IMR-90 (cell line): Measurements from ENCODE around the gene CEP295NL. TPM values are rescaled to one million over a fixed set of nuclear protein-coding genes. Genes with fewer than 3 reads are reported as not detected.
A peak's percentile ranks its signal among the peaks of the same experiment; 100 is the strongest.

Experiments used
- ATAC-seq: fragments of 200-7000 bp; cut with Tn5 transposase; 2 replicates; pipeline ENCODE4 v1.9.1; 2020; ENCODE audit warnings: low read depth, mild to moderate bottlenecking, moderate library complexity
- BruUV-seq: library from RNA; stranded (reverse); fragments of 400-500 nt; replicated peaks from 2 replicates; lab custom pipeline; 2021; lab: Mats Ljungman, UMichigan
- CTCF ChIA-PET: fragments of 300-600 bp; formaldehyde crosslinking; extraction: SDS; loops from one replicate; lab custom pipeline; 2021; ENCODE audit warnings: antibody characterized with exemption; lab: Yijun Ruan, JAX
- POLR2A ChIA-PET: fragments of 300-600 bp; sonication (Branson Sonifier 250); formaldehyde crosslinking; loops from one replicate; lab custom pipeline; 2022; ENCODE audit warnings: antibody characterized with exemption; ENCODE audit not compliant: unreplicated experiment; lab: Charles Lee
- DNase-seq: peaks from one replicate; pipeline ENCODE4 v3.0.0; 2013
- H2AFZ ChIP-seq: replicated peaks from 2 replicates; pipeline ENCODE3; 2013; ENCODE audit warnings: low read length, mild to moderate bottlenecking; ENCODE audit not compliant: poor library complexity
- H2AK5ac ChIP-seq: 2 replicates; pipeline ENCODE4 v1.6.1; 2013; ENCODE audit warnings: low read depth, low read length, inconsistent platforms
- H2AK9ac ChIP-seq: replicated peaks from 2 replicates; pipeline ENCODE3; 2013; ENCODE audit warnings: mild to moderate bottlenecking, low read depth, low read length, moderate library complexity; ENCODE audit not compliant: poor library complexity
- H2BK120ac ChIP-seq: 2 replicates; pipeline ENCODE4 v1.6.1; 2013; ENCODE audit warnings: low read depth, low read length, inconsistent platforms
- H2BK15ac ChIP-seq: 3 replicates; pipeline ENCODE4 v1.6.1; 2013; ENCODE audit warnings: low read depth, low read length, inconsistent platforms
- H2BK20ac ChIP-seq: 2 replicates; pipeline ENCODE4 v1.6.1; 2013; ENCODE audit warnings: low read depth, mild to moderate bottlenecking, inconsistent platforms, low read length, moderate library complexity
- H2BK5ac ChIP-seq: 2 replicates; pipeline ENCODE4 v1.6.1; 2013; ENCODE audit warnings: mild to moderate bottlenecking, low read depth, low read length, inconsistent platforms; ENCODE audit not compliant: poor library complexity, severe bottlenecking
- H3K14ac ChIP-seq: replicated peaks from 2 replicates; pipeline ENCODE4 v1.6.1; 2013; ENCODE audit warnings: low read depth, low read length, inconsistent platforms
- H3K18ac ChIP-seq: 2 replicates; pipeline ENCODE4 v1.6.1; 2013; ENCODE audit warnings: low read depth, low read length, control low read depth
- H3K23ac ChIP-seq: 2 replicates; pipeline ENCODE4 v1.6.1; 2013; ENCODE audit warnings: low read depth, low read length, inconsistent platforms
- H3K27ac ChIP-seq: 2 replicates; pipeline ENCODE4 v1.5.1; 2013; ENCODE audit warnings: mild to moderate bottlenecking, control low read depth, low read length; ENCODE audit not compliant: insufficient read depth
- H3K27me3 ChIP-seq: 2 replicates; pipeline ENCODE4 v1.6.1; 2013; ENCODE audit warnings: low read length; ENCODE audit not compliant: control insufficient read depth, insufficient read depth
- H3K36me3 ChIP-seq: 2 replicates; pipeline ENCODE4 v1.6.1; 2013; ENCODE audit warnings: low read length, mixed read lengths; ENCODE audit not compliant: control insufficient read depth, insufficient read depth
- H3K4ac ChIP-seq: 2 replicates; pipeline ENCODE4 v1.6.1; 2013; ENCODE audit warnings: low read depth, low read length, inconsistent platforms
- H3K4me1 ChIP-seq: 2 replicates; pipeline ENCODE4 v1.6.1; 2013; ENCODE audit warnings: low read length, mixed read lengths; ENCODE audit not compliant: control insufficient read depth, insufficient read depth
- H3K4me2 ChIP-seq: 2 replicates; pipeline ENCODE4 v1.6.1; 2013; ENCODE audit warnings: low read depth, mild to moderate bottlenecking, control low read depth, low read length, moderate library complexity
- H3K4me3 ChIP-seq: 2 replicates; pipeline ENCODE4 v1.5.1; 2013; ENCODE audit warnings: low read depth, mild to moderate bottlenecking, control low read depth, low read length, moderate library complexity; ENCODE audit not compliant: insufficient read depth
- H3K56ac ChIP-seq: 2 replicates; pipeline ENCODE4 v1.6.1; 2013; ENCODE audit warnings: low read length, inconsistent platforms; ENCODE audit not compliant: insufficient read depth; ENCODE audit errors: extremely low read depth
- H3K79me1 ChIP-seq, 2 experiments: 2 replicates each; pipeline ENCODE4 v1.6.1; 2013; ENCODE audit warnings: low read length in 2 of 2, inconsistent platforms in 1 of 2, low read depth in 1 of 2
- H3K9ac ChIP-seq: 2 replicates; pipeline ENCODE4 v1.6.1; 2013; ENCODE audit warnings: low read depth, low read length, control low read depth
- H3K9me1 ChIP-seq: 2 replicates; pipeline ENCODE4 v1.6.1; 2013; ENCODE audit warnings: low read length, inconsistent platforms; ENCODE audit not compliant: insufficient read depth
- H3K9me3 ChIP-seq: 2 replicates; pipeline ENCODE4 v1.6.1; 2013; ENCODE audit warnings: low read length; ENCODE audit not compliant: control insufficient read depth, insufficient read depth
- H4K20me1 ChIP-seq: 2 replicates; pipeline ENCODE4 v1.6.1; 2013; ENCODE audit warnings: low read length, inconsistent platforms; ENCODE audit not compliant: insufficient read depth
- H4K5ac ChIP-seq: 2 replicates; pipeline ENCODE4 v1.6.1; 2013; ENCODE audit warnings: mild to moderate bottlenecking, low read depth, low read length, control low read depth
- H4K8ac ChIP-seq, 2 experiments: 2 replicates each; pipeline ENCODE4 v1.6.1; 2013; ENCODE audit warnings: low read depth in 2 of 2, low read length in 2 of 2, control low read depth in 1 of 2, inconsistent platforms in 1 of 2
- H4K91ac ChIP-seq: 2 replicates; pipeline ENCODE4 v1.6.1; 2013; ENCODE audit warnings: low read depth, low read length, inconsistent platforms; ENCODE audit not compliant: insufficient read depth
- BHLHE40 ChIP-seq: fragments of 150-350 bp; IDR thresholded peaks from 2 replicates; pipeline ENCODE4 v1.6.1; 2016; ENCODE audit warnings: mild to moderate bottlenecking, low read depth, low read length
- CEBPB ChIP-seq: IDR thresholded peaks from 2 replicates; pipeline ENCODE4 v1.6.1; 2012; ENCODE audit warnings: low read depth, low read length, improper control_type of control experiment
- ELK1 ChIP-seq: fragments of 150-350 bp; IDR thresholded peaks from 2 replicates; pipeline ENCODE4 v1.6.1; 2016; ENCODE audit warnings: low read depth, mild to moderate bottlenecking, low read length, moderate library complexity, borderline replicate concordance
- FOS ChIP-seq: fragments of 150-350 bp; IDR thresholded peaks from 2 replicates; pipeline ENCODE4 v1.6.1; 2016; ENCODE audit warnings: low read depth, low read length
- MAFK ChIP-seq: IDR thresholded peaks from 2 replicates; pipeline ENCODE4 v1.6.1; 2012; ENCODE audit warnings: low read depth, low read length, improper control_type of control experiment
- MAZ ChIP-seq: IDR thresholded peaks from 2 replicates; pipeline ENCODE4 v1.6.1; 2012; ENCODE audit warnings: low read depth, mild to moderate bottlenecking, low read length, improper control_type of control experiment, moderate library complexity, borderline replicate concordance
- NFE2L2 ChIP-seq: fragments of 150-350 bp; IDR thresholded peaks from 2 replicates; pipeline ENCODE4 v1.6.1; 2016; ENCODE audit warnings: low read depth, mild to moderate bottlenecking, low read length
- POLR2A ChIP-seq: IDR thresholded peaks from 2 replicates; pipeline ENCODE4 v1.6.1; 2012; ENCODE audit warnings: mild to moderate bottlenecking, low read depth, low read length
- SMC3 ChIP-seq: fragments of 150-350 bp; IDR thresholded peaks from 2 replicates; pipeline ENCODE4 v1.6.1; 2016; ENCODE audit warnings: low read depth, mild to moderate bottlenecking, antibody characterized with exemption, low read length, moderate library complexity
- WGBS, 2 experiments: methylation state at CpG; one replicate each; pipeline versions ENCODE4 v1.1.5 to v1.1.7; 2013; ENCODE audit warnings: missing lambda C conversion rate in 2 of 2; ENCODE audit not compliant: insufficient read length in 1 of 2; ENCODE audit errors: extremely low coverage in 2 of 2; 5-methylcytosine and 5-hydroxymethylcytosine counted together
- dilution Hi-C: fragments of 300-500 bp; cut with HindIII; formaldehyde crosslinking; loops from one replicate; pipeline ENCODE4 v1.14.3; 2018; ENCODE audit warnings: low sequenced_read_pairs; ENCODE audit not compliant: unreplicated experiment
- in situ Hi-C: fragments of 300-500 bp; cut with MboI; formaldehyde crosslinking; loops from 3 replicates; pipeline ENCODE4 v1.14.3; 2019; ENCODE audit warnings: low sequenced_read_pairs, inconsistent platforms, mixed read lengths
- intact Hi-C: fragments of 100-400 bp; cut with micrococcal nuclease; formaldehyde crosslinking; loops from 2 replicates; pipeline ENCODE4 v1.10.0; 2022
- polyA plus RNA-seq, 3 experiments: library from polyadenylated mRNA; depleted of rRNA; stranded (reverse); fragments of >200 nt; gene quantifications; 2 replicates each; pipeline ENCODE4 v1.2.3, GENCODE V29; 2012; ENCODE audit warnings: low replicate concordance in 1 of 3
- total RNA-seq: library from RNA; depleted of rRNA; stranded (reverse); fragments of >200 nt; gene quantifications from 2 replicates; pipeline ENCODE4 v1.2.3, GENCODE V29; 2012

The CEP295NL gene
- total and polyA plus RNA-seq, 2 of the 4 experiments (the other 2 are of a cell fraction) = 0.31 to 0.72 TPM

DNA sequence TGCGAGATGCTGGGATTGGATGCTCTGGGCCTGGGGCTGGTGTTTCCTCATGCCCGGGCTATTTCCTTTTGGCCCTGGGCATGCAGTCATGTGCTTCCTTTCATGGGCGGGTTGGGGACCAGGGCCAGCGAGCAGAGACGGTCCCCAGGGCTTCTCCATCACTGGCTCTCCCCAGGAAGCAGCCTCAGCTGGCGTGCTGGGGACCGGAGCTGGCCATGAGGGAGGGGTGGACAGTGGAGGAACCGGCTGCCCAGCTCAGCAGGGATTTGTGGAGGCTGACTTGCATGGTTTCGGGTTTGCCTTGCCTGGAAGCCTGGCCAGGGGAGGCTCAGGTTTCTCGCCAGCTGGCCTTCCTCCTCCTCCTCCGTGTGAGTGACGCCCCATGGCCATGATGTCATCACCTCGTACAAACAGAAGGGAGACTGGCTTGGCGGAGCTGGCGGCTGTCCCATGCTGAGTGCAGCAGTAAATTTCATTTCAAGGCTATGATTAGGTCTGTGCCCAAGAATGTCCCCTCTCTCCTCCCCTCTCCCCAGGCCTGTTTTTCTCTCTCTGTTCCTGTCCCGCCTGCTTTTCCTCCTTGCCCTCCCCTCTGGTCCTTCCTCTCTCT is 31.1 kb upstream of the CEP295NL start:
- POLR2A ChIA-PET = interaction anchor here (0.5 to 1.0 kb wide), 2 partner anchors 11 to 32 kb away, joined by 3 to 5 read pairs; no protein-coding TSS in a partner anchor
- peak overlapping the region; percentile 49 for H3K9ac ChIP-seq

More for the DNA sequence above, 31.1 kb upstream of the CEP295NL start:
- peaks cover 28% of the 10 kb centered on the region for H3K4me1 ChIP-seq
- peak overlapping the region; percentile 92 for H2AFZ ChIP-seq
- peak overlapping the region; percentile 90 for H2BK20ac ChIP-seq
- H3K4me3 ChIP-seq = peak overlapping the region; percentile 6; the same call in 1 of the 2 replicates
- peak overlapping the region; percentile 51 to 93 for H4K8ac ChIP-seq
- peak overlapping the region; percentile 99 for H2AK9ac ChIP-seq
- peaks cover 12% of the 10 kb centered on the region; the same call in 1 of the 2 replicates for H4K20me1 ChIP-seq
- dilution Hi-C loops (no loop called here), intact Hi-C loops (loop anchor here (1.0 to 2.0 kb wide), 4 partner anchors 9 to 69 kb away; partner anchors contain the start of gene TIMP2), in situ Hi-C loops (no loop called here)
- H2BK5ac ChIP-seq = peak overlapping the region; percentile 92
- peak overlapping the region; percentile 85 for H3K14ac ChIP-seq
- ATAC-seq (peak; percentile 66), DNase-seq (peak; percentile 100)
- BruUV-seq = no TSS peak
- peak overlapping the region; percentile 95 for H4K91ac ChIP-seq
- WGBS, 2 experiments = 0% methylated on average over 4 of the region's 16 CpGs; no CpG with 5 or more reads in 1 of the 2 experiments
- H3K9me1 ChIP-seq = peaks cover 19% of the 10 kb centered on the region
- peak; percentile 20; the same call in 1 of the 2 replicates for TF ChIP-seq NFE2L2
- TF ChIP-seq MAZ = peak; percentile 58
- peak; percentile 49; the same call in 1 of the 2 replicates for TF ChIP-seq FOS
- peak; percentile 50; the same call in 1 of the 2 replicates for TF ChIP-seq BHLHE40
- TF ChIP-seq SMC3 = no peak
- no peak for TF ChIP-seq ELK1
- TF ChIP-seq POLR2A = peak; percentile 86
- TF ChIP-seq CEBPB = peak; percentile 62; the same call in 1 of the 2 replicates
- TF ChIP-seq MAFK = peak; percentile 92
- H3K18ac ChIP-seq = peak overlapping the region; percentile 80
- no peaks in the 10 kb centered on the region for H3K36me3 ChIP-seq
- H3K27ac ChIP-seq = peak overlapping the region; percentile 88
- CTCF ChIA-PET = interaction anchor here (0.9 to 1.3 kb wide), 2 partner anchors 37 to 68 kb away, joined by 3 to 5 read pairs; no protein-coding TSS in a partner anchor
- H2BK15ac ChIP-seq = peak overlapping the region; percentile 96
- H3K9me3 ChIP-seq = no peaks in the 10 kb centered on the region
- peak overlapping the region; percentile 63 for H3K4me2 ChIP-seq
- H3K23ac ChIP-seq = peak overlapping the region; percentile 91
- peak overlapping the region; percentile 80 for H3K56ac ChIP-seq
- peak overlapping the region; percentile 99 for H3K4ac ChIP-seq
- peak overlapping the region; percentile 100 for H2AK5ac ChIP-seq
- no peaks in the 10 kb centered on the region for H3K27me3 ChIP-seq
- H2BK120ac ChIP-seq = peak overlapping the region; percentile 99
- H3K79me1 ChIP-seq = peaks cover 0 to 20% of the 10 kb centered on the region in 2 experiments; a peak in 2 of 4 replicates
- H4K5ac ChIP-seq = peak overlapping the region; percentile 83
